ENCODE data around the gene CCDC80. TPM values are rescaled to one million over a fixed set of nuclear protein-coding genes. Genes with fewer than 3 reads are reported as not detected.

CCDC80 gene
- total and polyA plus RNA-seq, 2 of the 4 experiments (the other 2 are of a cell fraction) = 387 to 418 TPM

DNA sequence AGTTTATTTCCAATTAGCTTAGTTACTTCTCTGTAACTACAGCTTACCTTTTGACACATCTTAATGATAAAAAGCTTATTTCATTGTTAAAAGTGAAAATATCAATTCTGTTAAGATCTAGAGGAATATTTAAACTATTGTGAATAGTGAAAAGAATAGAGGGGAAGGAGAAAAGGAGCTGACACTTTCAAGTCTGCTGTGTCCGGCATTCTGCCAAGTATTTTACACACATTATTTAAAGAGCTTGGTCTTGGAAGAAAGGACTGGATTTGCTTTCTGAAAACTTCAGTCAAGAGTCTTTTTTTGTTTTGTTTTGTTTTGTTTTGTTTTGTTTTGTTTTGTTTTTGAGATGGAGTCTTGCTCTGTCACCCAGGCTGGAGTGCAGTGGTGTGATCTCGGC, 34.8 kb downstream of the CCDC80 start:
- intact Hi-C loops (cut with micrococcal nuclease) (no loop called here), in situ Hi-C loops (cut with MboI; ENCODE audit: low sequenced_read_pairs) (no loop called here), dilution Hi-C loops (cut with HindIII; ENCODE audit: low sequenced_read_pairs, unreplicated experiment) (no loop called here)
- Histone ChIP-seq H2BK15ac (ENCODE audit: low read depth, low read length) (no peak overlapping the region), H3K9ac (ENCODE audit: low read depth, low read length) (no peak overlapping the region), H4K8ac (ENCODE audit: low read depth in 2 of 2, low read length in 2 of 2) (no peak overlapping the region), H4K5ac (ENCODE audit: low read depth, low read length) (no peak overlapping the region), H3K79me1 (ENCODE audit: low read depth in 1 of 2, low read length in 2 of 2) (no peaks in the 10 kb centered on the region), H3K9me1 (ENCODE audit: insufficient read depth, low read length) (0 out of 2 replicates have a peak, but pooled peaks cover 3% of the 10 kb centered on the region), H2AFZ (replicated peaks; ENCODE audit: low read length, poor library complexity) (no peak overlapping the region), H4K20me1 (ENCODE audit: insufficient read depth, low read length) (no peaks in the 10 kb centered on the region), H2BK20ac (ENCODE audit: low read depth, low read length) (no peak overlapping the region), H3K36me3 (ENCODE audit: control insufficient read depth, insufficient read depth, low read length) (peaks cover 22% of the 10 kb centered on the region), H2AK5ac (ENCODE audit: low read depth, low read length) (no peak overlapping the region), H3K23ac (ENCODE audit: low read depth, low read length) (no peak overlapping the region), H3K4me3 (ENCODE audit: insufficient read depth, low read depth, low read length) (no peak overlapping the region), H3K4me2 (ENCODE audit: low read depth, low read length) (no peak overlapping the region), H3K4me1 (ENCODE audit: control insufficient read depth, insufficient read depth, low read length) (peaks cover 3% of the 10 kb centered on the region; the same call in 1 of the 2 replicates), H3K27me3 (ENCODE audit: control insufficient read depth, insufficient read depth, low read length) (no peaks in the 10 kb centered on the region), H3K27ac (ENCODE audit: insufficient read depth, low read length) (no peak overlapping the region), H2BK120ac (ENCODE audit: low read depth, low read length) (no peak overlapping the region), H3K4ac (ENCODE audit: low read depth, low read length) (no peak overlapping the region), H3K9me3 (ENCODE audit: control insufficient read depth, insufficient read depth, low read length) (no peaks in the 10 kb centered on the region), H4K91ac (ENCODE audit: insufficient read depth, low read depth, low read length) (no peak overlapping the region), H3K14ac (replicated peaks; ENCODE audit: low read depth, low read length) (no peak overlapping the region), H3K18ac (ENCODE audit: low read depth, low read length) (no peak overlapping the region), H2AK9ac (replicated peaks; ENCODE audit: low read depth, low read length, poor library complexity) (no peak overlapping the region), H3K56ac (ENCODE audit: extremely low read depth, insufficient read depth, low read length) (no peak overlapping the region), H2BK5ac (ENCODE audit: low read depth, low read length, poor library complexity, severe bottlenecking) (no peak overlapping the region)
- ChIA-PET CTCF (interaction anchor here (1.3 kb wide), 1 partner anchor 23 kb away, joined by 3 read pairs; no protein-coding TSS in a partner anchor), POLR2A (ENCODE audit: unreplicated experiment) (interaction anchor here (0.7 kb wide), 2 partner anchors 12 to 15 kb away, joined by 3 read pairs; no protein-coding TSS in a partner anchor)
- no peak for TF ChIP-seq RAD21 (IDR thresholded peaks at IDR 0.05; ENCODE audit: low read length)
- TF ChIP-seq CHD1 (IDR thresholded peaks at IDR 0.05; ENCODE audit: low read depth, low read length) = no peak
- TF ChIP-seq NFE2L2 (IDR thresholded peaks at IDR 0.05; ENCODE audit: low read depth, low read length) = no peak
- no peak for TF ChIP-seq SMC3 (IDR thresholded peaks at IDR 0.05; ENCODE audit: low read depth, low read length)
- TF ChIP-seq, protein P1, sequence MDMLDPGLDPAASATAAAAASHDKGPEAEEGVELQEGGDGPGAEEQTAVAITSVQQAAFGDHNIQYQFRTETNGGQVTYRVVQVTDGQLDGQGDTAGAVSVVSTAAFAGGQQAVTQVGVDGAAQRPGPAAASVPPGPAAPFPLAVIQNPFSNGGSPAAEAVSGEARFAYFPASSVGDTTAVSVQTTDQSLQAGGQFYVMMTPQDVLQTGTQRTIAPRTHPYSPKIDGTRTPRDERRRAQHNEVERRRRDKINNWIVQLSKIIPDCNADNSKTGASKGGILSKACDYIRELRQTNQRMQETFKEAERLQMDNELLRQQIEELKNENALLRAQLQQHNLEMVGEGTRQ (IDR thresholded peaks at IDR 0.05; ENCODE audit: low read depth, low read length) = no peak
- no peak for TF ChIP-seq FOS (IDR thresholded peaks at IDR 0.05; ENCODE audit: low read depth, low read length)
- TF ChIP-seq BHLHE40 (IDR thresholded peaks at IDR 0.05; ENCODE audit: low read depth, low read length) = no peak
- TF ChIP-seq MAZ (IDR thresholded peaks at IDR 0.05; ENCODE audit: borderline replicate concordance, low read depth, low read length) = no peak
- TF ChIP-seq MAFK (IDR thresholded peaks at IDR 0.05; ENCODE audit: low read depth, low read length) = no peak
- TF ChIP-seq RFX5 (IDR thresholded peaks at IDR 0.05; ENCODE audit: low read depth, low read length) = no peak
- TF ChIP-seq, protein P2, sequence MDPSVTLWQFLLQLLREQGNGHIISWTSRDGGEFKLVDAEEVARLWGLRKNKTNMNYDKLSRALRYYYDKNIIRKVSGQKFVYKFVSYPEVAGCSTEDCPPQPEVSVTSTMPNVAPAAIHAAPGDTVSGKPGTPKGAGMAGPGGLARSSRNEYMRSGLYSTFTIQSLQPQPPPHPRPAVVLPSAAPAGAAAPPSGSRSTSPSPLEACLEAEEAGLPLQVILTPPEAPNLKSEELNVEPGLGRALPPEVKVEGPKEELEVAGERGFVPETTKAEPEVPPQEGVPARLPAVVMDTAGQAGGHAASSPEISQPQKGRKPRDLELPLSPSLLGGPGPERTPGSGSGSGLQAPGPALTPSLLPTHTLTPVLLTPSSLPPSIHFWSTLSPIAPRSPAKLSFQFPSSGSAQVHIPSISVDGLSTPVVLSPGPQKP (IDR thresholded peaks at IDR 0.05; ENCODE audit: borderline replicate concordance, low read depth, low read length) = no peak
- no peak for ATAC-seq (ENCODE audit: low read depth)
- no TSS peak for BruUV-seq (replicated peaks)
- WGBS, 2 experiments (ENCODE audit: extremely low coverage in 2 of 2, insufficient read length in 1 of 2) = 100% methylated on average over 1 of the region's 2 CpGs; no CpG with 5 or more reads in 1 of the 2 experiments
- no peak for DNase-seq

Measured in IMR-90 (cell line).